Lung (tissue), 12 donors: ENCODE results near the gene ZCCHC24. TPM values are rescaled to one million over a fixed set of nuclear protein-coding genes. Genes with fewer than 3 reads are reported as not detected.
A peak's percentile ranks its signal among the peaks of the same experiment; 100 is the strongest.

Experiments
- ATAC-seq: fragments of 200-7000 bp; cut with Tn5 transposase; one replicate; pipeline ENCODE4 v1.9.1; 2020; ENCODE audit warnings: moderate number of reproducible peaks; ENCODE audit not compliant: insufficient read depth, low FRiP score
- DNase-seq, 3 donors: peaks; one replicate each; pipeline ENCODE4 v3.0.0-alpha.2; 2013 to 2017
- H3K27ac ChIP-seq, 2 donors: one replicate each; pipeline ENCODE4 v1.5.1; 2013; ENCODE audit warnings: mild to moderate bottlenecking in 2 of 2, moderate library complexity in 2 of 2, control low read depth in 1 of 2, inconsistent platforms in 1 of 2, low read depth in 1 of 2, low read length in 1 of 2
- H3K27me3 ChIP-seq, 3 donors: one replicate each; pipeline ENCODE4 v1.5.1; 2013; ENCODE audit warnings: low read length in 2 of 3; ENCODE audit not compliant: control insufficient read depth in 3 of 3, insufficient read depth in 3 of 3
- H3K36me3 ChIP-seq, 4 donors: one replicate each; pipeline ENCODE4 v1.5.1; 2013; ENCODE audit warnings: low read length in 4 of 4, mild to moderate bottlenecking in 1 of 4, moderate library complexity in 1 of 4; ENCODE audit not compliant: control insufficient read depth in 4 of 4, insufficient read depth in 4 of 4
- H3K4me1 ChIP-seq, 5 donors: one replicate each; pipeline ENCODE4 v1.5.1; 2013; ENCODE audit warnings: low read length in 5 of 5, mild to moderate bottlenecking in 2 of 5, moderate library complexity in 1 of 5; ENCODE audit not compliant: control insufficient read depth in 5 of 5, insufficient read depth in 5 of 5
- H3K4me3 ChIP-seq: one replicate; pipeline ENCODE4 v1.5.1; 2013; ENCODE audit warnings: mild to moderate bottlenecking, control low read depth, moderate library complexity
- H3K9ac ChIP-seq, 2 donors: one replicate each; pipeline ENCODE4 v1.5.1; 2013; ENCODE audit warnings: low read length in 2 of 2, control low read depth in 1 of 2; ENCODE audit not compliant: insufficient read depth in 1 of 2
- H3K9me3 ChIP-seq, 4 donors: one replicate each; pipeline ENCODE4 v1.5.1; 2013; ENCODE audit warnings: low read length in 3 of 4, mild to moderate bottlenecking in 1 of 4, moderate library complexity in 1 of 4; ENCODE audit not compliant: control insufficient read depth in 4 of 4, insufficient read depth in 3 of 4
- CTCF ChIP-seq: IDR thresholded peaks from 2 replicates; pipeline ENCODE4 v1.5.1; 2012; ENCODE audit warnings: mild to moderate bottlenecking; ENCODE audit errors: control extremely low read depth, extremely low read depth
- WGBS, 2 donors: extraction: QIAGEN DNeasy Blood & Tissue Kit; methylation state at CpG; one replicate each; pipeline ENCODE4 v1.1.7; 2013; 5-methylcytosine and 5-hydroxymethylcytosine counted together
- polyA plus RNA-seq, 2 donors: library from polyadenylated mRNA; stranded (reverse); fragments of 200-250 nt; gene quantifications; one replicate each; pipeline ENCODE4 v1.2.1, GENCODE V29; 2013
- total RNA-seq, 2 donors: library from RNA; depleted of rRNA in 1 of 2; stranded (reverse); fragments of >200 nt in 1 of 2; gene quantifications; one replicate each; pipeline ENCODE4 v1.2.1, GENCODE V29; 2014 to 2021
- donor health status: control.
- donor health status: control.
- donor health status: Bipolar disorder and iron deficiency.
- donor health status: healthy.
- donor health status: DM: yes; HTN: yes; CAD: no.

The ZCCHC24 gene
- total and polyA plus RNA-seq, 4 donors = 10.4 to 33.5 (median 13.5) TPM

- 89 to 94% methylated on average over 6 of the region's 6 CpGs for WGBS, 2 donors
- TF ChIP-seq CTCF = no peak
- Histone ChIP-seq H3K9ac (no peak overlapping the region), H3K4me1 (peaks cover 0 to 20% (median 4%) of the 10 kb centered on the region in 5 donors), H3K27me3 (no peaks in the 10 kb centered on the region), H3K27ac (no peak overlapping the region), H3K4me3 (no peak overlapping the region), H3K36me3 (no peaks in the 10 kb centered on the region), H3K9me3 (no peaks in the 10 kb centered on the region)
- ATAC-seq (no peak), DNase-seq (no peak)
These were observed 39.1 kb upstream of the ZCCHC24 start for GRCh38 chr10:79484476-79484875.

- Histone ChIP-seq H3K27me3 (no peaks in the 10 kb centered on the region), H3K9ac (no peak overlapping the region), H3K36me3 (no peaks in the 10 kb centered on the region), H3K9me3 (no peaks in the 10 kb centered on the region), H3K4me1 (peaks cover 0 to 20% (median 4%) of the 10 kb centered on the region in 5 donors), H3K27ac (no peak overlapping the region), H3K4me3 (no peak overlapping the region)
- no peak for TF ChIP-seq CTCF
- WGBS, 2 donors = 74 to 92% methylated on average over 2 of the region's 2 CpGs
- ATAC-seq = no peak
- peak; percentile 55 to 61 (median 58) for DNase-seq
These were observed 38.5 kb upstream of the ZCCHC24 start for GRCh38 chr10:79483948-79484347.

GRCh38 chr10:79483299-79483698, 37.9 kb upstream of the ZCCHC24 start:
- Histone ChIP-seq H3K27ac (no peak overlapping the region), H3K9me3 (no peaks in the 10 kb centered on the region), H3K4me1 (peaks cover 0 to 20% (median 4%) of the 10 kb centered on the region in 5 donors), H3K9ac (no peak overlapping the region), H3K4me3 (no peak overlapping the region), H3K27me3 (no peaks in the 10 kb centered on the region), H3K36me3 (no peaks in the 10 kb centered on the region)
- TF ChIP-seq CTCF = no peak
- DNase-seq (peak in 2 of 3 donors; percentile 12 to 20), ATAC-seq (no peak)
- 76 to 95% methylated on average over 3 of the region's 3 CpGs for WGBS, 2 donors

- no peaks in the 10 kb centered on the region for H3K27me3 ChIP-seq
- H3K4me3 ChIP-seq = no peak overlapping the region
- DNase-seq (peak in 1 of 3 donors; percentile 22), ATAC-seq (no peak)
- H3K36me3 ChIP-seq = no peaks in the 10 kb centered on the region
- TF ChIP-seq CTCF = no peak
- H3K4me1 ChIP-seq = peaks cover 0 to 20% (median 4%) of the 10 kb centered on the region in 5 donors
- H3K9ac ChIP-seq = no peak overlapping the region
- no peaks in the 10 kb centered on the region for H3K9me3 ChIP-seq
- 74 to 94% methylated on average over 4 of the region's 4 CpGs for WGBS, 2 donors
- H3K27ac ChIP-seq = no peak overlapping the region
These were observed 37.3 kb upstream of the ZCCHC24 start for GRCh38 chr10:79482741-79483140.
